HCT116 (cell line): ENCODE measurements around the gene SLC9A7. TPM values are rescaled to one million over a fixed set of nuclear protein-coding genes. Genes with fewer than 3 reads are reported as not detected.

Experiments used
- ATAC-seq: fragments of 200-7000 bp; cut with Tn5 transposase; 2 replicates; pipeline ENCODE4 v1.9.1; 2020; ENCODE audit warnings: mild to moderate bottlenecking, moderate library complexity
- BruUV-seq: library from RNA; stranded (reverse); fragments of 400-500 nt; replicated peaks from 2 replicates; lab custom pipeline; 2021; lab: Mats Ljungman, UMichigan
- CTCF ChIA-PET: fragments of 300-600 bp; sonication (Branson Sonifier 250); formaldehyde crosslinking; loops from one replicate; lab custom pipeline; 2021; ENCODE audit warnings: antibody characterized with exemption; lab: Charles Lee
- POLR2A ChIA-PET: fragments of 300-600, 350-600 bp; sonication (Branson Sonifier 250); formaldehyde crosslinking; loops from one replicate; lab custom pipeline; 2021; ENCODE audit warnings: antibody characterized with exemption; lab: Charles Lee
- RAD21 ChIA-PET, 2 experiments: fragments of 300-600 bp; sonication (Branson Sonifier 250); formaldehyde crosslinking; loops; one replicate each; lab custom pipeline; 2023; ENCODE audit warnings: low total read pairs in 2 of 2; ENCODE audit not compliant: uncharacterized antibody in 2 of 2, unreplicated experiment in 2 of 2, low non-redundant PET in 1 of 2; lab: Charles Lee
- DNase-seq: peaks from one replicate; pipeline ENCODE4 v3.0.0-alpha.2; 2010; ENCODE audit warnings: low read depth, low spot score
- H2AFZ ChIP-seq: fragments of 200-600 bp; shearing (Covaris generic), sonication (generic); 2 replicates; pipeline ENCODE4 v1.6.1; 2017; ENCODE audit warnings: low read depth, mixed run types, mixed read lengths, antibody characterized with exemption, low read length; ENCODE audit not compliant: poor library complexity, severe bottlenecking
- H3K27ac ChIP-seq: 2 replicates; pipeline ENCODE4 v1.5.1; 2012; ENCODE audit warnings: low read depth, low read length
- H3K27me3 ChIP-seq: fragments of 200-600 bp; sonication (generic); 2 replicates; pipeline ENCODE4 v1.6.1; 2016; ENCODE audit warnings: mixed run types, low read length, mixed read lengths; ENCODE audit not compliant: insufficient read depth
- H3K36me3 ChIP-seq, 2 experiments: fragments of 200-500 bp in 1 of 2; fragments of 200-600 bp in 1 of 2; sonication (Bioruptor generic) in 1 of 2; sonication (generic) in 1 of 2; 2 replicates each; pipeline versions ENCODE4 v1.5.1 to v1.6.1; 2014 to 2016; ENCODE audit warnings: low read length in 2 of 2, inconsistent platforms in 1 of 2, mixed read lengths in 1 of 2, mixed run types in 1 of 2; ENCODE audit not compliant: insufficient read depth in 2 of 2, control insufficient read depth in 1 of 2
- H3K4me1 ChIP-seq, 2 experiments: fragments of 200-600 bp in 1 of 2; sonication (generic) in 1 of 2; 2 replicates each; pipeline versions ENCODE4 v1.5.1 to v1.6.1; 2012 to 2017; ENCODE audit warnings: low read length in 2 of 2, inconsistent platforms in 1 of 2, mild to moderate bottlenecking in 1 of 2, mixed read lengths in 1 of 2, mixed run types in 1 of 2, moderate library complexity in 1 of 2; ENCODE audit not compliant: insufficient read depth in 2 of 2, control insufficient read depth in 1 of 2
- H3K4me2 ChIP-seq: fragments of 200-600 bp; sonication (generic); 2 replicates; pipeline ENCODE4 v1.6.1; 2017; ENCODE audit warnings: mixed run types, low read length, mixed read lengths
- H3K4me3 ChIP-seq, 2 experiments: fragments of 200-600 bp in 1 of 2; sonication (generic) in 1 of 2; replicated peaks in 1 of 2; 2 replicates each; pipeline ENCODE4 v1.5.1; 2011 to 2016; ENCODE audit warnings: low read length in 2 of 2, control low read depth in 1 of 2, low read depth in 1 of 2, mild to moderate bottlenecking in 1 of 2, mixed read lengths in 1 of 2, mixed run types in 1 of 2
- H3K79me2 ChIP-seq: fragments of 200-600 bp; sonication (generic); 2 replicates; pipeline ENCODE4 v1.6.1; 2017; ENCODE audit warnings: mild to moderate bottlenecking, mixed run types, low read length, moderate library complexity, mixed read lengths; ENCODE audit not compliant: insufficient read depth
- H3K9ac ChIP-seq: fragments of 200-600 bp; sonication (generic); 2 replicates; pipeline ENCODE4 v1.6.1; 2016; ENCODE audit warnings: low read length, mixed read lengths
- H3K9me2 ChIP-seq: fragments of 200-600 bp; sonication (generic), shearing (Covaris generic); 2 replicates; pipeline ENCODE4 v1.6.1; 2017; ENCODE audit warnings: mixed run types, mild to moderate bottlenecking, moderate library complexity; ENCODE audit not compliant: insufficient read depth
- H3K9me3 ChIP-seq, 2 experiments: fragments of 200-500 bp in 1 of 2; fragments of 200-600 bp in 1 of 2; sonication (Bioruptor generic) in 1 of 2; sonication (generic) in 1 of 2; 2 replicates each; pipeline ENCODE4 v1.6.1; 2014 to 2017; ENCODE audit warnings: low read length in 2 of 2, mixed read lengths in 2 of 2, inconsistent platforms in 1 of 2, low read depth in 1 of 2, mild to moderate bottlenecking in 1 of 2, mixed run types in 1 of 2, moderate library complexity in 1 of 2; ENCODE audit not compliant: control insufficient read depth in 1 of 2, insufficient read depth in 1 of 2
- H4K20me1 ChIP-seq: fragments of 200-600 bp; sonication (generic), shearing (Covaris generic); 2 replicates; pipeline ENCODE4 v1.6.1; 2017; ENCODE audit warnings: mixed run types, mild to moderate bottlenecking, moderate library complexity; ENCODE audit not compliant: insufficient read depth
- CEBPB ChIP-seq: IDR thresholded peaks from 2 replicates; pipeline ENCODE4 v1.6.1; 2012; ENCODE audit warnings: low read depth
- CTCF ChIP-seq, 3 experiments: fragments of 200-600 bp in 1 of 3; sonication (generic) in 1 of 3; IDR thresholded peaks in 2 of 3; conservative IDR thresholded peaks in 1 of 3; 2 replicates each; pipeline ENCODE4 v1.5.1; 2012 to 2017; ENCODE audit warnings: low read depth in 2 of 3, low read length in 2 of 3, antibody characterized with exemption in 1 of 3, borderline replicate concordance in 1 of 3, control low read depth in 1 of 3, mild to moderate bottlenecking in 1 of 3, mixed read lengths in 1 of 3, mixed run types in 1 of 3, moderate library complexity in 1 of 3; ENCODE audit not compliant: insufficient read depth in 1 of 3
- ELF1 ChIP-seq: IDR thresholded peaks from 2 replicates; pipeline ENCODE4 v1.6.1; 2012; ENCODE audit warnings: low read depth, borderline replicate concordance
- EZH2 ChIP-seq: fragments of 200-600 bp; sonication (generic); IDR thresholded peaks from 2 replicates; pipeline ENCODE4 v1.6.1; 2017; ENCODE audit warnings: antibody characterized with exemption, mixed run types
- FOSL1 ChIP-seq: IDR thresholded peaks from 2 replicates; pipeline ENCODE4 v1.6.1; 2012; ENCODE audit warnings: low read depth
- MAX ChIP-seq: IDR thresholded peaks from 2 replicates; pipeline ENCODE4 v1.6.1; 2012
- POLR2A ChIP-seq: IDR thresholded peaks from 2 replicates; pipeline ENCODE4 v1.7.0; 2011; ENCODE audit warnings: borderline replicate concordance; ENCODE audit not compliant: insufficient read depth, insufficient read length; ENCODE audit errors: extremely low read depth
- POLR2AphosphoS5 ChIP-seq: IDR thresholded peaks from 2 replicates; pipeline ENCODE4 v1.6.1; 2011; ENCODE audit warnings: mild to moderate bottlenecking, low read depth, low read length, moderate library complexity
- RAD21 ChIP-seq: IDR thresholded peaks from 2 replicates; pipeline ENCODE4 v1.6.1; 2012; ENCODE audit warnings: low read depth, mild to moderate bottlenecking
- REST ChIP-seq: IDR thresholded peaks from 2 replicates; pipeline ENCODE4 v1.6.1; 2012; ENCODE audit warnings: low read depth
- SP1 ChIP-seq: IDR thresholded peaks from 2 replicates; pipeline ENCODE4 v1.6.1; 2012; ENCODE audit warnings: low read depth
- ZFX ChIP-seq: fragments of 450-650 bp; IDR thresholded peaks from 2 replicates; pipeline ENCODE4 v1.6.1; 2017
- intact Hi-C: fragments of 100-400 bp; cut with micrococcal nuclease; formaldehyde crosslinking; loops from 2 replicates; pipeline ENCODE4 v1.10.0; 2022
- total RNA-seq: library from RNA; stranded (reverse); gene quantifications from one replicate; pipeline ENCODE4 v1.2.1, GENCODE V29; 2021; ENCODE audit not compliant: unreplicated experiment

SLC9A7 gene
- total RNA-seq, 1 experiment from 2014 or later, result 18.6 TPM

GRCh38 chrX:46707274-46707965 lies 51.5 kb downstream of the SLC9A7 start:
- peaks cover 7 to 39% of the 10 kb centered on the region in 2 experiments; a peak in 3 of 4 replicates for H3K4me1 ChIP-seq
- DNase-seq, result no peak
- no peaks in the 10 kb centered on the region for H4K20me1 ChIP-seq
- H3K79me2 ChIP-seq, result 0 out of 2 replicates have a peak, but pooled peaks cover 4% of the 10 kb centered on the region
- TF ChIP-seq ZFX, result no peak
- no peak for TF ChIP-seq FOSL1
- TF ChIP-seq EZH2, result no peak
- TF ChIP-seq CEBPB, result no peak
- no peak for TF ChIP-seq CTCF (IDR thresholded peaks at IDR 0.05 in 2 of 3, conservative IDR thresholded peaks at IDR 0.05 in 1 of 3; ENCODE audit: borderline replicate concordance in 1 of 3, insufficient read depth in 1 of 3, low read depth in 2 of 3, low read length in 2 of 3)
- no peak for TF ChIP-seq REST
- TF ChIP-seq SP1, result no peak
- no peak for TF ChIP-seq MAX
- no peak for TF ChIP-seq RAD21
- TF ChIP-seq ELF1, result no peak
- TF ChIP-seq POLR2AphosphoS5, result no peak
- no peak for TF ChIP-seq POLR2A
- H3K36me3 ChIP-seq, result no peaks in the 10 kb centered on the region
- intact Hi-C loops, result no loop called here
- no peak overlapping the region for H3K4me3 ChIP-seq
- no peak for ATAC-seq
- H3K4me2 ChIP-seq, result no peak overlapping the region
- no peak overlapping the region for H3K27ac ChIP-seq
- H3K27me3 ChIP-seq, result no peaks in the 10 kb centered on the region
- H3K9me3 ChIP-seq, result no peaks in the 10 kb centered on the region
- no peak overlapping the region for H2AFZ ChIP-seq
- ChIA-PET RAD21 (no interaction called here), CTCF (no interaction called here), POLR2A (no interaction called here)
- no peaks in the 10 kb centered on the region for H3K9me2 ChIP-seq
- BruUV-seq, result no TSS peak
- no peak overlapping the region for H3K9ac ChIP-seq
